M059J (cell line): ENCODE results near the gene IPO9. TPM values are rescaled to one million over a fixed set of nuclear protein-coding genes. Genes with fewer than 3 reads are reported as not detected.
"Not testable (repeated sequence)": the region's sequence is repeated elsewhere in the genome, so short reads cannot be mapped to it uniquely, and the experiment has no call there.

Source experiments
- DNase-seq: peaks from one replicate; pipeline ENCODE4 v3.0.0-alpha.2; 2012; ENCODE audit warnings: low read depth
- total RNA-seq: library from RNA; depleted of rRNA; stranded (reverse); fragments of >200 nt; shearing (Covaris generic); gene quantifications from 2 replicates; pipeline ENCODE4 v1.2.3, GENCODE V29; 2014

Gene IPO9
- total RNA-seq, 1 experiment from 2014 or later = 43.9 TPM

GRCh38 chr1:201848230-201848629 is 19.3 kb downstream of the IPO9 start:
- DNase-seq = no peak

GRCh38 chr1:201849372-201850052 is 20.6 kb downstream of the IPO9 start:
- DNase-seq = no peak

DNA sequence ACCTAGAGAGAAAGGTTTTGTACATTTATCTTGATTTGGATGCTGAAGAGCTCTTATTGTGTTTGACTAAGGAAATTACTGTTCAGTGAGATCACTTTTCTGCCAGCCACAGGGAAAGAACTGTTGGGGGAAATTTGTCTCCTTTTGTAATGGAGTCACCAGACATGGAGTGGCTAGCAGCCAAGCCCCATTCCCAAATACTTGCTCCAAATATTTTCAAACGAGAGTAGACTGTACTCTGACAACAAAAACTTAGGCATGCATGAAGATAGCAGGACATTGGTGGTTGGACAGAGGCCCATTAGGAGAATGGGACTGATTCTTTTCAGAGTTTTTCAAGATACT is 21.1 kb downstream of the IPO9 start:
- DNase-seq = peak; percentile 90

GRCh38 chr1:201851949-201852348 is 23.0 kb downstream of the IPO9 start:
- DNase-seq = no peak

GRCh38 chr1:201856722-201857121 is 27.8 kb downstream of the IPO9 start:
- not testable (repeated sequence) for DNase-seq

- peak; percentile 59 for DNase-seq
Observed at GRCh38 chr1:201859424-201859823, 30.5 kb downstream of the IPO9 start.

GRCh38 chr1:201861448-201861847 is 32.5 kb downstream of the IPO9 start:
- DNase-seq = no peak

DNA sequence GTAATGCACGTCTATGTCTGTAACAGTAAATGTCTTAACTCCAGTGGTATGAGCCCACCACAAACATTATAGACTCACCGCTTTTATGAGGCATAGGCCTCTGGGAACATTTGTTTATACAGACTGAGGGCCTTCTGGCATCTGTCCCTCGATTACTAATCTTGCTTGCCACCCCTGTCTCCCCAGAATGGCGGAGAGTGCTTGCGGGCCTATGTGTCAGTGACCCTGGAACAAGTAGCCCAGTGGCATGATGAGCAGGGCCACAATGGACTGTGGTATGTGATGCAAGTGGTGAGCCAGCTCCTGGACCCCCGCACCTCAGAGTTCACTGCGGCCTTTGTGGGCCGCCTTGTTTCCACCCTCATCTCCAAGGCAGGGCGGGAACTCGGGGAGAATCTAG is 41.4 kb downstream of the IPO9 start:
- DNase-seq = peak; percentile 93

GRCh38 chr1:201874672-201875071 is 45.7 kb downstream of the IPO9 start:
- no peak for DNase-seq

DNA sequence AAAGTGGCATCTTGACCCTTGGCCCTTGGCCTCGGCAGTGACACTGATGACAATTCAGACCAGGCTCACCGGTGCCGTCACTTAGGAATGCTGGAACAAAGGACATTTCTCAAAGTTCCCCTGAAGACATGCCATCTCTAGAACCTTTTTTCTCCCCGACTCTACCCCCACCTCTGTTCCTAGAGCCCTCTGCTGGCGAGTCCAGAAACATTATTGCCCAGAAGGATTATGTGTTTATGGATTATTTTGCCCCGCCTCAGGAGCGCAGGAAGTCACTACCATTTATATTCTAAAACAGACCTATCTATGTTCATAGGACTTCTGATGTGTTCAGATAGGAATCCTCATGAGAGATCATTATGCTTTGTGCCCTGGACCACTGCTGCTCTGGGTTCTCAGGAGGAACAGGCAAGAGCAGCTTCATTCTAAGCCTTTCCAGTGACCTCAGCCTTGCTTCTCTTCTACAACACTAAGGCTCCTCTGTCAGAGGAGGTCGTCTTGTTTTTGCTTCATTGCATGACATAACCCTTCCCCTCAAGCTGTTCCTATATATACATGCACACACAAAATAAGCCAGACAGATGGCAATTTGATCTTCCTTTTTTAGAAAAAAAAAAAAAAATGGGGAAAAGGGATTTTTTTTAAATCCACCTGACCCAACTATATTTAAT is 47.3 kb downstream of the IPO9 start:
- DNase-seq = no peak

DNA sequence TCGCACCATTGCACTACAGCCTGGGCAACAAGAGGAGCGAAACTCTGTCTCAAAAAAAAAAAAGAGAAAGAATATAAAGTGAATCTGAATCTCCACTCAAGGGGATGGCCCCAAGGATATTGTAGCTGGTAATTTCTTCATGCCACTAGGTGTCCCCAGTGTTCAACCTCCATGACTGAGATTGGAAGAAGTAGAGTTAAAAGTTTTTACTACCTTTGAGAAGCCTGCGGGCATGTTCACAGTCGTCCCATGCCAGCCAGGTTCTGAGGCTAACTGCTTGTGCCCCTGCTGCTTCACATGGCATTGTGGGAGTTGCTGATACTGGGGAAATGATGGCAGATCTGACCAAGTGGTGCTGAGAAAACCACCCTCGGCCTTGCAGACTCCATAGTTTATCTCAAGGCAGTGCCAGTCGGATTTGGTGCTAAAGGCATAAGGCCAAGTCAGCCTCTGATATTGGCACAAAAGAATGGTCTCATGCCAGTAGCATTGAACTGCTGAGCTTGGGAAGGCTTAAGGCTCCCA is 49.0 kb downstream of the IPO9 start:
- DNase-seq = peak; percentile 75

- no peak for DNase-seq
Observed at GRCh38 chr1:201880928-201881571, 52.1 kb downstream of the IPO9 start.

GRCh38 chr1:201881617-201882016 is 52.7 kb downstream of the IPO9 start:
- DNase-seq = no peak

GRCh38 chr1:201882665-201883132 is 53.7 kb downstream of the IPO9 start:
- DNase-seq = peak; percentile 93

DNA sequence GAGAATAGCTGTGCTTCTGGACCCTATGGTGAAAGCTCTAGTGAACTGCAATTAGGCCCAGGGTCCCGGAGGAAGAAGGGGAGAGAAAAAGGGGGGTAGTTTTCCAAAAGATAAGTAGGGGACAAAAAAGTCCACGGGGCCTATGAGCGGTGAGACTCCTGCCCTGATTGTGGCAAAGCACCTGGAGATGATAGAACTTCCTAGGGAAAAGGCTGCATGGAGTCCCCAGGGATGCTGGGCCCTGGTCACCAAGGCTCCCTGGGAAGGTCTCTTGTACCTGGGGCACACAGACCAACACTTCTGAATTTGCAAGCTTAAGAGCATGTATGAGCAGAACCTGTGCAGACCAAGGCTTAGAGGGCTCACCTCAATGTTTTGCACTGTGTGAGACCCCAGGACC is 54.3 kb downstream of the IPO9 start:
- no peak for DNase-seq

DNA sequence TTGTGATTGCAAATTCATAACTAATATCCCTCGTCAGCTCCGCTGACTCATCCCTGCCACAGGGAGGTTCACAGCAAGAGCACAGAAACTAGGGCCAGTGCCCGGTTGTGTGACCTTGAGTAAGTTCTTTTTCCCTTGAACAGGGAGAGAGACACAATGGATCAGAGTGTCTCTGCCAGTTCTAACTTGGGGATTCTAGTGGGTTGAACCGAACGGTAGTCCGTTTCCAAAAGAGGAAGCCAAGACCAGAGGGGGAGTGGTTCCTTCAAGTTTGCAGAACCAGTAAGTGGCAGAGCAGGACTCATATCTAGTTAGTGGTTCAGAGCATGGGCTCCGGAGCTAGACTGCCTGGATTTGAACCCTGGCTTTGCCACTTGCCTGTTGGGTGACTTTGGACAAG is 54.8 kb downstream of the IPO9 start:
- peak; percentile 71 for DNase-seq

- DNase-seq = no peak
Observed at GRCh38 chr1:201884425-201884824, 55.5 kb downstream of the IPO9 start.

- DNase-seq = peak; percentile 72
Observed at GRCh38 chr1:201885531-201886075, 56.6 kb downstream of the IPO9 start.

DNA sequence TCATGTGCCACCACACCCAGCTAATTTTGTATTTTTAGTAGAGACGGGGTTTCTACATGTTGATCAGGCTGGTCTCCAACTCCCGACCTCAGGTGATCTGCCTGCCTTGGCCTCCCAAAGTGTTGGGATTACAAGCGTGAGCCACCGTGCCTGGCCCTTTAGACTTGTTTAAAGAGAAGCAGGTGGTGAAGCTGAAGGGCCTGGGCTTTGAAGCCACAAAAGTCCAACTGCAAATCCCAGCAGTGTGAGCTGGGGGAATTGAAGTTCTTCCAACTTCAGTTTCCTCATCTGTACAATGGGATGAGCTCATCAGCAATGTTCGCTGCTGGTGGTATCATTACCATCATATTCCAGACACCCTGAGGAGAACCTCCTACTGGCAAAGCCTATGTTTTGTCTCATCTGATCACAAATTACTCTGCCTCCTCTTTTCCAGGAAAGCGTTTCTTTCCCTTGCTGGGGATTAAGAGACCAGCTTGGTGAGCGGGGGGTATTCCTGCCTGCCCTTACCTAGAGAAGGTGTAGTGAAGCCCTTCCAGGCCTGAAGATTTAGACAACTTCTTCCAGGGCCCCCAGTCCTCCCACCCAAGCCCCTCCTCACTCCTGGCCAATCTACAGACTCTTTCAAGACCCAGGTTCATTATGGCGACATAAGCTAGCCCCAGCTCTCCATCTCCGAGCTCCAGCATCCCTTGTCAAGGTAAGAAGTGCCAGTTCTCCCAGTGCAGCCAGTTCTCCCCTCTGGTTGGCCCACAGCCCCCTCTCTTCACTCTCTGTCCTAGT is 57.3 kb downstream of the IPO9 start:
- no peak for DNase-seq

- DNase-seq = no peak
Observed at GRCh38 chr1:201887116-201887866, 58.3 kb downstream of the IPO9 start.
